ENCODE results near the gene LRRTM1.

DNA sequence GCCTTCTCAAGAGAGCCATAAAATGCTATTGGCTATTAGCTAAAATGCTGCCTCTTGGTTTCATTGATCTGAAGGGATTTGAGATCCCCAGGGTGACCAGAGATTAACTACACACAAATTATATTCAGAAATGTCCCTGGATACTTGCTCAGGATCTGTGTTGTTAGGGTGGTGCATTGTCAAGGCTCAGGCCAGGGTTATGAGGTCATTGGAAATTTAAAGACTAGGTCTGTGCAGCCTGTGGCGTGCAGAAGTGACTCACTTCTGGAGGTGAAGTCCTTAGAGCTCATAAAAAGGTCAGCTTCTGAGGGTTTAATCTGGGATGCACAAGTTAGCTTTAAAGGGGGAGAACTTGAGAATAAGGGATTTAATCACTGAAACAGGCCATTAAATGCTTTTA is 23.5 kb downstream of the LRRTM1 start:
- TF ChIP-seq, protein P1, sequence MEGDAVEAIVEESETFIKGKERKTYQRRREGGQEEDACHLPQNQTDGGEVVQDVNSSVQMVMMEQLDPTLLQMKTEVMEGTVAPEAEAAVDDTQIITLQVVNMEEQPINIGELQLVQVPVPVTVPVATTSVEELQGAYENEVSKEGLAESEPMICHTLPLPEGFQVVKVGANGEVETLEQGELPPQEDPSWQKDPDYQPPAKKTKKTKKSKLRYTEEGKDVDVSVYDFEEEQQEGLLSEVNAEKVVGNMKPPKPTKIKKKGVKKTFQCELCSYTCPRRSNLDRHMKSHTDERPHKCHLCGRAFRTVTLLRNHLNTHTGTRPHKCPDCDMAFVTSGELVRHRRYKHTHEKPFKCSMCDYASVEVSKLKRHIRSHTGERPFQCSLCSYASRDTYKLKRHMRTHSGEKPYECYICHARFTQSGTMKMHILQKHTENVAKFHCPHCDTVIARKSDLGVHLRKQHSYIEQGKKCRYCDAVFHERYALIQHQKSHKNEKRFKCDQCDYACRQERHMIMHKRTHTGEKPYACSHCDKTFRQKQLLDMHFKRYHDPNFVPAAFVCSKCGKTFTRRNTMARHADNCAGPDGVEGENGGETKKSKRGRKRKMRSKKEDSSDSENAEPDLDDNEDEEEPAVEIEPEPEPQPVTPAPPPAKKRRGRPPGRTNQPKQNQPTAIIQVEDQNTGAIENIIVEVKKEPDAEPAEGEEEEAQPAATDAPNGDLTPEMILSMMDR (conservative IDR thresholded peaks at IDR 0.05) = no peak
- TF ChIP-seq EZH2 (IDR thresholded peaks at IDR 0.05; ENCODE audit: low read depth) = no peak

Measured in PC-9 (cell line).